Keratinocyte (primary cell): ENCODE results near the gene TC2N. TPM values are rescaled to one million over a fixed set of nuclear protein-coding genes. Genes with fewer than 3 reads are reported as not detected.

Source experiments
- DNase-seq: peaks from one replicate; pipeline ENCODE4 v3.0.0-alpha.2; 2011; ENCODE audit warnings: low read depth, missing footprints, low spot score
- FAIRE-seq: peaks from 2 replicates; lab custom pipeline; 2011; peaks lifted over from hg19 to GRCh38; lab: Jason Lieb, UNC
- H2AFZ ChIP-seq: 2 replicates; pipeline ENCODE4 v1.6.0; 2012; ENCODE audit warnings: low read length, control low read depth, inconsistent platforms; ENCODE audit not compliant: control insufficient read depth
- H3K27ac ChIP-seq: 2 replicates; pipeline ENCODE4 v1.5.1; 2011; ENCODE audit warnings: low read length; ENCODE audit not compliant: control insufficient read depth, insufficient read depth
- H3K27me3 ChIP-seq: 3 replicates; pipeline ENCODE4 v1.6.0; 2011; ENCODE audit warnings: low read length; ENCODE audit not compliant: control insufficient read depth, insufficient read depth; ENCODE audit errors: extremely low read depth
- H3K36me3 ChIP-seq, 2 experiments: 2 replicates in 1 of 2; 3 replicates in 1 of 2; pipeline ENCODE4 v1.5.1; 2011; ENCODE audit warnings: low read length in 2 of 2, mild to moderate bottlenecking in 1 of 2; ENCODE audit not compliant: control insufficient read depth in 2 of 2, insufficient read depth in 2 of 2; ENCODE audit errors: extremely low read depth in 1 of 2
- H3K4me1 ChIP-seq: 3 replicates; pipeline ENCODE4 v1.5.1; 2011; ENCODE audit warnings: low read length; ENCODE audit not compliant: control insufficient read depth, insufficient read depth; ENCODE audit errors: extremely low read depth
- H3K4me2 ChIP-seq: 3 replicates; pipeline ENCODE4 v1.6.0; 2011; ENCODE audit warnings: low read depth, low read length; ENCODE audit not compliant: control insufficient read depth, insufficient read depth; ENCODE audit errors: extremely low read depth
- H3K4me3 ChIP-seq, 3 experiments: fragments of 200-600 bp in 1 of 3; sonication (generic) in 1 of 3; 2 replicates in 2 of 3; 3 replicates in 1 of 3; pipeline ENCODE4 v1.5.1; 2011 to 2016; ENCODE audit warnings: low read length in 3 of 3, mild to moderate bottlenecking in 3 of 3, control low read depth in 2 of 3, inconsistent platforms in 1 of 3, low read depth in 1 of 3, mixed read lengths in 1 of 3, mixed run types in 1 of 3, moderate library complexity in 1 of 3; ENCODE audit not compliant: control insufficient read depth in 2 of 3, insufficient read depth in 2 of 3; ENCODE audit errors: extremely low read depth in 1 of 3
- H3K79me2 ChIP-seq: 2 replicates; pipeline ENCODE4 v1.6.0; 2012; ENCODE audit warnings: low read length; ENCODE audit not compliant: control insufficient read depth, insufficient read depth
- H3K9ac ChIP-seq: 3 replicates; pipeline ENCODE4 v1.6.0; 2011; ENCODE audit warnings: low read length; ENCODE audit not compliant: control insufficient read depth, insufficient read depth; ENCODE audit errors: extremely low read depth
- H3K9me1 ChIP-seq: 3 replicates; pipeline ENCODE4 v1.6.0; 2011; ENCODE audit warnings: low read length; ENCODE audit not compliant: control insufficient read depth, insufficient read depth; ENCODE audit errors: extremely low read depth
- H3K9me3 ChIP-seq: 2 replicates; pipeline ENCODE4 v1.5.1; 2012; ENCODE audit warnings: low read depth, low read length; ENCODE audit not compliant: control insufficient read depth
- H4K20me1 ChIP-seq: 3 replicates; pipeline ENCODE4 v1.6.0; 2011; ENCODE audit warnings: low read length; ENCODE audit not compliant: control insufficient read depth, insufficient read depth; ENCODE audit errors: extremely low read depth
- CTCF ChIP-seq, 3 experiments: IDR thresholded peaks in 1 of 3; conservative IDR thresholded peaks in 1 of 3; optimal IDR thresholded peaks in 1 of 3; 2 replicates in 2 of 3; 3 replicates in 1 of 3; pipeline versions ENCODE3 to v1.5.1; 2011; ENCODE audit warnings: low read length in 3 of 3, mild to moderate bottlenecking in 3 of 3, moderate library complexity in 2 of 3, control low read depth in 1 of 3, inconsistent platforms in 1 of 3; ENCODE audit not compliant: insufficient read depth in 2 of 3; ENCODE audit errors: extremely low read depth in 1 of 3
- EZH2 ChIP-seq: IDR thresholded peaks from one replicate; pipeline ENCODE4 v1.6.1; 2012; ENCODE audit warnings: inconsistent platforms, mild to moderate bottlenecking, low read length, moderate library complexity
- dilution Hi-C: fragments of 300-500 bp; cut with MboI; formaldehyde crosslinking; loops from one replicate; pipeline ENCODE4 v1.7.0; 2020; ENCODE audit warnings: low sequenced_read_pairs; ENCODE audit not compliant: extremely low pct_ligation_motif_present
- polyA plus RNA-seq, 5 experiments: library from polyadenylated mRNA; depleted of rRNA in 3 of 5; stranded (reverse) in 3 of 5; stranded (forward) in 1 of 5; unstranded in 1 of 5; fragments of >200 nt; gene quantifications; 1 replicate in 1 of 5; 2 replicates in 3 of 5; 3 replicates in 1 of 5; pipeline versions ENCODE4 v1.2.1 to v1.2.3, GENCODE V29; 2011 to 2012; ENCODE audit warnings: missing spikeins in 2 of 5, low read depth in 1 of 5, low replicate concordance in 1 of 5

The TC2N gene
- polyA plus RNA-seq, 1 donor (not counting 4 experiments of a cell fraction or from before 2014, with no cell fraction given), result 22.6 TPM

GRCh38 chr14:91899806-91900205 is 32.5 kb upstream of the TC2N start:
- FAIRE-seq, result no peak
- Histone ChIP-seq H3K79me2 (no peaks in the 10 kb centered on the region), H3K4me2 (no peak overlapping the region), H3K4me1 (no peaks in the 10 kb centered on the region), H4K20me1 (no peaks in the 10 kb centered on the region), H3K27me3 (peaks cover 5% of the 10 kb centered on the region), H3K36me3 (no peaks in the 10 kb centered on the region), H3K9ac (no peak overlapping the region), H3K9me1 (no peaks in the 10 kb centered on the region), H2AFZ (no peak overlapping the region), H3K27ac (no peak overlapping the region), H3K4me3 (no peak overlapping the region), H3K9me3 (no peaks in the 10 kb centered on the region)
- TF ChIP-seq EZH2 (no peak), CTCF (optimal IDR thresholded peaks at IDR 0.05 in 1 of 3, IDR thresholded peaks at IDR 0.05 in 1 of 3, conservative IDR thresholded peaks at IDR 0.05 in 1 of 3; ENCODE audit: extremely low read depth in 1 of 3, insufficient read depth in 2 of 3, low read length in 3 of 3) (no peak)
- dilution Hi-C loops, result no loop called here
- DNase-seq, result no peak

GRCh38 chr14:91899213-91899612 is 31.9 kb upstream of the TC2N start:
- no peaks in the 10 kb centered on the region for H3K4me1 ChIP-seq
- H3K4me3 ChIP-seq, result no peak overlapping the region
- no peak overlapping the region for H3K27ac ChIP-seq
- DNase-seq (no peak), FAIRE-seq (no peak)
- peaks cover 5% of the 10 kb centered on the region for H3K27me3 ChIP-seq
- H3K4me2 ChIP-seq, result no peak overlapping the region
- no peaks in the 10 kb centered on the region for H4K20me1 ChIP-seq
- H3K36me3 ChIP-seq, result no peaks in the 10 kb centered on the region
- dilution Hi-C loops, result no loop called here
- no peaks in the 10 kb centered on the region for H3K9me3 ChIP-seq
- H3K79me2 ChIP-seq, result no peaks in the 10 kb centered on the region
- H2AFZ ChIP-seq, result no peak overlapping the region
- no peak overlapping the region for H3K9ac ChIP-seq
- TF ChIP-seq CTCF (optimal IDR thresholded peaks at IDR 0.05 in 1 of 3, IDR thresholded peaks at IDR 0.05 in 1 of 3, conservative IDR thresholded peaks at IDR 0.05 in 1 of 3; ENCODE audit: extremely low read depth in 1 of 3, insufficient read depth in 2 of 3, low read length in 3 of 3), result no peak
- no peak for TF ChIP-seq EZH2
- H3K9me1 ChIP-seq, result no peaks in the 10 kb centered on the region
